M059J (cell line): ENCODE measurements around the gene EML2. TPM values are rescaled to one million over a fixed set of nuclear protein-coding genes. Genes with fewer than 3 reads are reported as not detected.
"Not testable (repeated sequence)": the region's sequence is repeated elsewhere in the genome, so short reads cannot be mapped to it uniquely, and the experiment has no call there.

ENCODE experiments used
- DNase-seq: peaks from one replicate; pipeline ENCODE4 v3.0.0-alpha.2; 2012; ENCODE audit warnings: low read depth
- total RNA-seq: library from RNA; depleted of rRNA; stranded (reverse); fragments of >200 nt; shearing (Covaris generic); gene quantifications from 2 replicates; pipeline ENCODE4 v1.2.3, GENCODE V29; 2014

Gene EML2
- total RNA-seq, 1 experiment from 2014 or later: 12.7 TPM

GRCh38 chr19:45650722-45651121 lies 11.5 kb upstream of the EML2 start:
- DNase-seq: no peak

- no peak for DNase-seq
Measured at GRCh38 chr19:45646345-45646698, 7.1 kb upstream of the EML2 start.

GRCh38 chr19:45645631-45646344 lies 6.6 kb upstream of the EML2 start:
- peak; percentile 84 for DNase-seq

- no peak for DNase-seq
Measured at GRCh38 chr19:45645068-45645630, 6.0 kb upstream of the EML2 start.

GRCh38 chr19:45643927-45644771 lies 5.0 kb upstream of the EML2 start:
- no peak for DNase-seq

GRCh38 chr19:45643024-45643926 lies 4.1 kb upstream of the EML2 start:
- peak; percentile 71 for DNase-seq

- DNase-seq: peak; percentile 61
Measured at GRCh38 chr19:45641274-45642105, 2.3 kb upstream of the EML2 start.

- DNase-seq: no peak
Measured at GRCh38 chr19:45640849-45641273, 1.7 kb upstream of the EML2 start.

- DNase-seq: no peak
Measured at GRCh38 chr19:45637890-45638667, 1.1 kb downstream of the EML2 start.

GRCh38 chr19:45636902-45637301 lies 2.3 kb downstream of the EML2 start:
- no peak for DNase-seq

GRCh38 chr19:45636275-45636674 lies 2.9 kb downstream of the EML2 start:
- no peak for DNase-seq

- peak; percentile 91 for DNase-seq
Measured at GRCh38 chr19:45632468-45633196, 6.6 kb downstream of the EML2 start.

- peak; percentile 96 for DNase-seq
Measured at GRCh38 chr19:45630463-45630862, 8.7 kb downstream of the EML2 start.

GRCh38 chr19:45629704-45630103 lies 9.5 kb downstream of the EML2 start:
- DNase-seq: no peak

- not testable (repeated sequence) for DNase-seq
Measured at GRCh38 chr19:45628219-45628618, 11.0 kb downstream of the EML2 start.

GRCh38 chr19:45623984-45624383 lies 15.2 kb downstream of the EML2 start:
- DNase-seq: no peak

- DNase-seq: no peak
Measured at GRCh38 chr19:45621976-45622503, 17.2 kb downstream of the EML2 start.

- no peak for DNase-seq
Measured at GRCh38 chr19:45621389-45621788, 17.8 kb downstream of the EML2 start.

GRCh38 chr19:45616704-45617017 lies 22.5 kb downstream of the EML2 start:
- no peak for DNase-seq
